GM12878 (cell line): ENCODE measurements around the gene NOTCH3. TPM values are rescaled to one million over a fixed set of nuclear protein-coding genes. Genes with fewer than 3 reads are reported as not detected.

ENCODE experiments used
- ATAC-seq: fragments of 200-7000 bp; cut with Tn5 transposase; 3 replicates; pipeline ENCODE4 v1.9.1; 2020; ENCODE audit warnings: mild to moderate bottlenecking, moderate library complexity
- BruUV-seq: library from RNA; stranded (reverse); fragments of 400-500 nt; replicated peaks from 2 replicates; lab custom pipeline; 2021; lab: Mats Ljungman, UMichigan
- CTCF ChIA-PET: fragments of 300-600 bp; sonication (Branson Sonifier 250); formaldehyde crosslinking; extraction: SDS; loops from one replicate; lab custom pipeline; 2021; ENCODE audit warnings: inconsistent platforms; lab: Yijun Ruan, JAX
- POLR2A ChIA-PET: fragments of 350-600 bp; formaldehyde crosslinking; extraction: SDS; loops from one replicate; lab custom pipeline; 2021; ENCODE audit warnings: inconsistent platforms; lab: Charles Lee
- RAD21 ChIA-PET: fragments of 300-600 bp; sonication (Branson Sonifier 250); formaldehyde crosslinking; loops from one replicate; lab custom pipeline; 2023; ENCODE audit warnings: antibody characterized with exemption; ENCODE audit not compliant: unreplicated experiment; lab: Charles Lee
- SMC1A ChIA-PET: fragments of 300-600 bp; sonication (Branson Sonifier 250); formaldehyde crosslinking; loops from one replicate; lab custom pipeline; 2023; ENCODE audit not compliant: unreplicated experiment, uncharacterized antibody; lab: Charles Lee
- DNase-seq: peaks from one replicate; pipeline ENCODE4 v3.0.0-alpha.2; 2011; ENCODE audit warnings: low read depth, low spot score
- FAIRE-seq: peaks from 3 replicates; lab custom pipeline; 2011; peaks lifted over from hg19 to GRCh38; lab: Jason Lieb, UNC
- H2AFZ ChIP-seq: 2 replicates; pipeline ENCODE4 v1.6.0; 2011; ENCODE audit warnings: low read depth, low read length, control low read depth; ENCODE audit not compliant: control insufficient read depth
- H3K27ac ChIP-seq: 2 replicates; pipeline ENCODE4 v1.5.1; 2011; ENCODE audit warnings: control low read depth; ENCODE audit not compliant: control insufficient read depth, insufficient read depth
- H3K27me3 ChIP-seq, 2 experiments: replicated peaks in 1 of 2; 2 replicates each; pipeline versions ENCODE4 v1.6.0 to v1.6.1; 2011; ENCODE audit warnings: low read length in 1 of 2; ENCODE audit not compliant: control insufficient read depth in 2 of 2, insufficient read depth in 2 of 2
- H3K36me3 ChIP-seq, 2 experiments: 2 replicates each; pipeline ENCODE4 v1.5.1; 2011; ENCODE audit warnings: low read length in 1 of 2; ENCODE audit not compliant: control insufficient read depth in 2 of 2, insufficient read depth in 2 of 2
- H3K4me1 ChIP-seq: 2 replicates; pipeline ENCODE4 v1.6.1; 2011; ENCODE audit warnings: mild to moderate bottlenecking, low read length, moderate library complexity, mixed read lengths; ENCODE audit not compliant: control insufficient read depth, insufficient read depth
- H3K4me2 ChIP-seq: 2 replicates; pipeline ENCODE4 v1.6.0; 2011; ENCODE audit warnings: control low read depth; ENCODE audit not compliant: control insufficient read depth, insufficient read depth
- H3K4me3 ChIP-seq: fragments of 200-600 bp; sonication (generic); 2 replicates; pipeline ENCODE4 v1.5.1; 2016
- H3K79me2 ChIP-seq: 2 replicates; pipeline ENCODE4 v1.6.0; 2011; ENCODE audit warnings: low read length; ENCODE audit not compliant: control insufficient read depth, insufficient read depth
- H3K9ac ChIP-seq: 2 replicates; pipeline ENCODE4 v1.8.0; 2011; ENCODE audit warnings: low read length, control low read depth, mixed read lengths; ENCODE audit not compliant: control insufficient read depth, insufficient read depth
- H3K9me3 ChIP-seq: replicated peaks from 3 replicates; pipeline ENCODE4 v1.5.1; 2011; ENCODE audit warnings: mild to moderate bottlenecking, low read length; ENCODE audit not compliant: control insufficient read depth, insufficient read depth
- H4K20me1 ChIP-seq: 2 replicates; pipeline ENCODE4 v1.6.0; 2011; ENCODE audit not compliant: control insufficient read depth, insufficient read depth
- BCLAF1 ChIP-seq: fragments of 450-650 bp; IDR thresholded peaks from 2 replicates; pipeline ENCODE4 v1.6.1; 2017; ENCODE audit warnings: antibody characterized with exemption, mild to moderate bottlenecking, moderate library complexity
- CHD2 ChIP-seq: IDR thresholded peaks from 2 replicates; pipeline ENCODE4 v1.6.1; 2011; ENCODE audit warnings: low read depth, low read length, improper control_type of control experiment, borderline replicate concordance
- E2F4 ChIP-seq: IDR thresholded peaks from 2 replicates; pipeline ENCODE4 v1.6.1; 2012; ENCODE audit warnings: low read depth, low read length, improper control_type of control experiment
- EGR1 ChIP-seq, 2 experiments: IDR thresholded peaks; 1 replicate in 1 of 2; 2 replicates in 1 of 2; pipeline ENCODE4 v1.6.1; 2011 to 2012; ENCODE audit warnings: low read depth in 2 of 2, low read length in 2 of 2, borderline replicate concordance in 1 of 2, mild to moderate bottlenecking in 1 of 2, moderate library complexity in 1 of 2
- GABPA ChIP-seq: IDR thresholded peaks from 2 replicates; pipeline ENCODE4 v1.6.1; 2014; ENCODE audit warnings: antibody characterized with exemption, low read depth, mild to moderate bottlenecking, inconsistent platforms
- HCFC1 ChIP-seq: fragments of 150-350 bp; IDR thresholded peaks from 2 replicates; pipeline ENCODE4 v1.6.1; 2014; ENCODE audit warnings: low read length
- HDAC2 ChIP-seq: fragments of 200-600 bp; sonication (generic); IDR thresholded peaks from 2 replicates; pipeline ENCODE4 v1.6.1; 2017
- HDGF ChIP-seq: fragments of 450-650 bp; IDR thresholded peaks from 2 replicates; pipeline ENCODE4 v1.6.1; 2016; ENCODE audit warnings: antibody characterized with exemption
- MYB ChIP-seq: fragments of 150-350 bp; IDR thresholded peaks from 2 replicates; pipeline ENCODE4 v1.6.1; 2014; ENCODE audit warnings: mild to moderate bottlenecking, low read depth, low read length, borderline replicate concordance
- PBX3 ChIP-seq: IDR thresholded peaks from 2 replicates; pipeline ENCODE4 v1.6.1; 2011; ENCODE audit warnings: mild to moderate bottlenecking, low read depth, low read length, moderate library complexity; ENCODE audit not compliant: insufficient replicate concordance
- PML ChIP-seq: IDR thresholded peaks from 2 replicates; pipeline ENCODE4 v1.6.1; 2012; ENCODE audit warnings: low read length, inconsistent platforms
- RFX5 ChIP-seq: IDR thresholded peaks from 2 replicates; pipeline ENCODE4 v1.6.1; 2011; ENCODE audit warnings: low read depth, low read length, improper control_type of control experiment
- SMAD5 ChIP-seq: IDR thresholded peaks from 2 replicates; pipeline ENCODE4 v1.6.1; 2016; ENCODE audit warnings: antibody characterized with exemption, low read depth
- SMARCA5 ChIP-seq: fragments of 450-650 bp; IDR thresholded peaks from 2 replicates; pipeline ENCODE4 v1.6.1; 2017; ENCODE audit warnings: mild to moderate bottlenecking
- WGBS: methylation state at CpG from one replicate; pipeline ENCODE4 v1.1.6; 2016; ENCODE audit warnings: low lambda C conversion rate; ENCODE audit not compliant: insufficient replicate concordance, insufficient coverage; ENCODE audit errors: missing lambda C conversion rate; 5-methylcytosine and 5-hydroxymethylcytosine counted together
- in situ Hi-C: fragments of 300-500 bp; cut with MboI; formaldehyde crosslinking; loops from 9 replicates; pipeline ENCODE4 v1.14.3; 2018; ENCODE audit warnings: mixed read lengths
- intact Hi-C: fragments of 100-400 bp; cut with micrococcal nuclease; formaldehyde crosslinking; loops from one replicate; pipeline ENCODE4 v1.14.2; 2022; ENCODE audit not compliant: unreplicated experiment
- polyA plus RNA-seq, 11 experiments: library from polyadenylated mRNA; depleted of rRNA in 4 of 11; unstranded in 6 of 11; stranded (reverse) in 5 of 11; fragments of >200 nt; fragmentation: Nextera tagmentation in 4 of 11; fragmentation: Illumina TruSeq in 1 of 11; extraction: Ambion mirVana in 4 of 11; extraction: Trizol in 1 of 11; gene quantifications; 1 replicate in 1 of 11; 2 replicates in 10 of 11; pipeline versions ENCODE4 v1.2.1 to v1.2.3, GENCODE V29; 2011 to 2016; ENCODE audit warnings: inconsistent platforms in 2 of 11, missing spikeins in 2 of 11, low read depth in 1 of 11
- total RNA-seq, 4 experiments: library from RNA; depleted of rRNA in 3 of 4; stranded (reverse); fragments of >200 nt in 3 of 4; fragmentation: Illumina TruSeq in 1 of 4; extraction: Trizol in 1 of 4; gene quantifications; 2 replicates each; pipeline versions ENCODE4 v1.2.1 to v1.2.3, GENCODE V29; 2013 to 2021

Gene NOTCH3
- total and polyA plus RNA-seq, 10 of the 15 experiments (the other 5 are each of a cell fraction or from before 2014, with no cell fraction given): 0.01 to 0.42 (median 0.10) TPM; not detected in 5

GRCh38 chr19:15246198-15246481 lies 45.3 kb upstream of the NOTCH3 start:
- H3K79me2 ChIP-seq: no peaks in the 10 kb centered on the region
- intact Hi-C loops (no loop called here), in situ Hi-C loops (no loop called here)
- ChIA-PET CTCF (no interaction called here), SMC1A (no interaction called here), POLR2A (no interaction called here), RAD21 (no interaction called here)
- H3K36me3 ChIP-seq: peaks cover 33 to 51% of the 10 kb centered on the region in 2 experiments; a peak in 3 of 4 replicates
- H3K4me1 ChIP-seq: no peaks in the 10 kb centered on the region
- 98% methylated on average over 5 of the region's 5 CpGs for WGBS
- TF ChIP-seq HCFC1: no peak
- no peak for TF ChIP-seq RFX5
- no peak for TF ChIP-seq CHD2
- no peak for TF ChIP-seq E2F4
- TF ChIP-seq HDAC2: no peak
- TF ChIP-seq GABPA: no peak
- TF ChIP-seq BCLAF1: no peak
- TF ChIP-seq SMARCA5: no peak
- no peak for TF ChIP-seq PBX3
- no peak for TF ChIP-seq SMAD5
- no peak for TF ChIP-seq EGR1 (IDR thresholded peaks at IDR 0.05; ENCODE audit: borderline replicate concordance in 1 of 2, low read depth in 2 of 2, low read length in 2 of 2)
- no peak for TF ChIP-seq HDGF
- TF ChIP-seq MYB: no peak
- TF ChIP-seq PML: no peak
- H3K4me2 ChIP-seq: no peak overlapping the region
- no TSS peak for BruUV-seq
- no peaks in the 10 kb centered on the region; the same call in 1 of the 2 replicates for H4K20me1 ChIP-seq
- no peaks in the 10 kb centered on the region for H3K9me3 ChIP-seq
- H3K9ac ChIP-seq: no peak overlapping the region
- DNase-seq: no peak
- H3K27ac ChIP-seq: no peak overlapping the region
- H2AFZ ChIP-seq: no peak overlapping the region
- H3K27me3 ChIP-seq: no peaks in the 10 kb centered on the region
- no peak overlapping the region for H3K4me3 ChIP-seq
- ATAC-seq: no peak
- no peak for FAIRE-seq
